ENCODE results near the gene APBB2.

- no peak for TF ChIP-seq CTCF (IDR thresholded peaks at IDR 0.05; ENCODE audit: low read length)
- TF ChIP-seq EZH2 (IDR thresholded peaks at IDR 0.05; ENCODE audit: borderline replicate concordance, low read length), result no peak
Measured at GRCh38 chr4:41262198-41262597, 47.9 kb upstream of the APBB2 start.

All from OCI-LY1 (cell line).